ENCODE measurements around the gene GLRA1.
"Not testable (repeated sequence)": the region's sequence is repeated elsewhere in the genome, so short reads cannot be mapped to it uniquely, and the experiment has no call there.

GLRA1 gene

GRCh38 chr5:151870271-151870670, 54.4 kb downstream of the GLRA1 start:
- H3K27ac ChIP-seq = no peak overlapping the region
- TF ChIP-seq CTCF (conservative IDR thresholded peaks at IDR 0.05) = no peak
- TF ChIP-seq ZFX (IDR thresholded peaks at IDR 0.05) = no peak

DNA sequence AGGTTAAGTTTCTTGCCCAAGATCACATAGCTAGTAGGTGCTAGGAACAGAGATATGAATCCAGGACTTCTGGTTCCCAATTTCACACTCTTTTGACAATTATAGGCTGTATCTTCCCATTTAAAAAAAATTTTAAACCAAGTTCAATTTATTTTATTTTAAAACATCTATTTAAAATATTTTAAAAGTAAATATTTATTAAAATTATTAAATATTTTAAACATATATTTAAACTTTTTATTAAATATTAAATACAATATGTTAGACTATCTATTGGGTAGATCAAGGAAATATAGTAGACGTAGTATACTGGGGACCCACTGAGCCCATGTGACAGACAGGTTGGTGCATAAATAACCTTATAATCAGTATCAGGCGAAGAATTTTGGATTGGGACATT, 54.8 kb downstream of the GLRA1 start:
- TF ChIP-seq ZFX (IDR thresholded peaks at IDR 0.05) = no peak
- no peak for TF ChIP-seq CTCF (conservative IDR thresholded peaks at IDR 0.05)
- no peak overlapping the region for H3K27ac ChIP-seq

- no peak overlapping the region for H3K27ac ChIP-seq
- TF ChIP-seq CTCF (conservative IDR thresholded peaks at IDR 0.05) = no peak
- TF ChIP-seq ZFX (IDR thresholded peaks at IDR 0.05) = no peak
Observed at GRCh38 chr5:151868451-151868850, 56.2 kb downstream of the GLRA1 start.

- TF ChIP-seq ZFX (IDR thresholded peaks at IDR 0.05) (no peak), CTCF (conservative IDR thresholded peaks at IDR 0.05) (no peak)
- H3K27ac ChIP-seq = peak overlapping the region; percentile 19; the same call in 1 of the 2 replicates
Observed at GRCh38 chr5:151864061-151864748, 60.4 kb downstream of the GLRA1 start.

DNA sequence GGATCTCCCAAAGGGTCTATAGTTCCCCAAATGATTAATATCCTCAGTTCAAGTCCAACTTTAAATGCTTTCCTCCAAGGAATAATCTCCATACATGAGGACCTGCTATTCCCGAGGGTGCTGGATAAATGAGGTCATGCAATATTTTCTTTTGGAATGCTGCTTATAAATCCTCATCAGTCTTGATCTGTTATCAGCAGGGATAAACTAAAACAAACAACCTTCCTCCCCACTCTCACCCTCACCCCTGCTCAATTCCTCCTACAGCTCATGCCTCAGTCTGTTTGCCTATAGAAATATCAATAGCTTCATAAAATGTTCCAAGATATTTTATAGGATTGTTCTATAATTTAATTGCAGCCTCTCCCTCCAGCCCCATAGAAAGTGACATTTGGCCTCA, 61.1 kb downstream of the GLRA1 start:
- H3K27ac ChIP-seq = peak overlapping the region; percentile 19; the same call in 1 of the 2 replicates
- TF ChIP-seq CTCF (conservative IDR thresholded peaks at IDR 0.05) = no peak
- no peak for TF ChIP-seq ZFX (IDR thresholded peaks at IDR 0.05)

DNA sequence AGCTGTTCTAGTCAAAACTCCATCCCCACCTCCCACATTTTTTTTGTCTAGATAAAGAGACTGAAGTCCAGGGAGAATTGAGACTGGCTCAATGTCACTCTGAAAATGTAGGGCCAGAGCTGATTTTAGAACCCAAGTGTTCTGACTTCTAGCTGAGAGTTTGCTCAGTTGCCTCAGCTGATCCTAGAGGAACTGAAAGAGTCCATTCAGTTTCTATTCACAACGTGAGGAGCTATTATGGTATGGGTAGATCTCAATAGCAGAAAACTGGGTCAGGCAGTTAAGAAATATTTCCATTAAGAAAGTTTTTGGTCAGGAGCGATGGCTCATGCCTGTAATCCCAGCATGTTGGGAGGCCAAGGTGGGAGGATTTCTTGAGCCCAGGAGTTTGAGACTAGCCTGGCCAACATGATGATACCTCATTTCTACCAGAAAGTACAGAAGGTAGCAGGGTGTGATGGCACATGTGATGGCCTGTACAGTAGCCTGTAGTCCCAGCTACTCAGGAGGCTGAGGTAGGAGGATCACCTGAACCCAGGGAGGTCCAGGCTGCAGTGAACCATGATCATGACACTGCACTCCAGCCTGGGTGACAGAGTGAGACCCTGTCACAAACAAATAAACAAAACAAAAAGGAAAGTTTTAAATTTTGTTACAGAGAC, 61.7 kb downstream of the GLRA1 start:
- no peak for TF ChIP-seq CTCF (conservative IDR thresholded peaks at IDR 0.05)
- TF ChIP-seq ZFX (IDR thresholded peaks at IDR 0.05) = no peak
- H3K27ac ChIP-seq = no peak overlapping the region

DNA sequence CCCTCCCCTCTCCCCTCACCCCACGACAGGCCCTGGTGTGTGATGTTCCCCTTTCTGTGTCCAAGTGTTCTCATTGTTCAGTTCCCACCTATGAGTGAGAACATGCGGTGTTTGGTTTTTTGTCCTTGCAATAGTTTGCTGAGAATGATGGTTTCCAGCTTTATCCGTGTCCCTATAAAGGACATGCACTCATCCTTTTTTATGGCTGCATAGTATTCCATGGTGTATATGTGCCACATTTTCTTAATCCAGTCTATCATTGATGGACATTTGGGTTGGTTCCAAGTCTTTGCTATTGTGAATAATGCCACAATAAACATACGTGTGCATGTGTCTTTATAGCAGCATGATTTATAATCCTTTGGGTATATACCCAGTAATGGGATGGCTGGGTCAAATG, 63.8 kb downstream of the GLRA1 start:
- not testable (repeated sequence) for H3K27ac ChIP-seq

GRCh38 chr5:151856861-151857260, 67.8 kb downstream of the GLRA1 start:
- no peak overlapping the region for H3K27ac ChIP-seq
- TF ChIP-seq CTCF (conservative IDR thresholded peaks at IDR 0.05) (no peak), ZFX (IDR thresholded peaks at IDR 0.05) (no peak)
